Spleen (tissue), 11 donors: Measurements from ENCODE around the gene GLIS1. TPM values are rescaled to one million over a fixed set of nuclear protein-coding genes. Genes with fewer than 3 reads are reported as not detected.

ENCODE experiments used
- DNase-seq: peaks from one replicate; pipeline ENCODE4 v3.0.0-alpha.2; 2020
- H3K27ac ChIP-seq, 8 donors: fragments of 200-600 bp; sonication (generic) in 7 of 8; 1 replicate in 4 of 8; 2 replicates in 4 of 8; pipeline versions ENCODE4 v1.5.0 to v1.8.0; 2016 to 2021; ENCODE audit warnings: inconsistent platforms in 4 of 8, mild to moderate bottlenecking in 4 of 8, moderate library complexity in 1 of 8
- H3K27me3 ChIP-seq, 7 donors: fragments of 200-600 bp; sonication (generic) in 6 of 7; replicated peaks in 1 of 7; 1 replicate in 4 of 7; 2 replicates in 3 of 7; pipeline versions ENCODE4 v1.5.0 to v1.8.0; 2016 to 2021; ENCODE audit warnings: inconsistent platforms in 3 of 7, mild to moderate bottlenecking in 1 of 7
- H3K36me3 ChIP-seq, 6 donors: fragments of 200-600 bp; sonication (generic) in 5 of 6; 1 replicate in 4 of 6; 2 replicates in 2 of 6; pipeline versions ENCODE4 v1.5.0 to v1.8.0; 2016 to 2021; ENCODE audit warnings: inconsistent platforms in 2 of 6
- H3K4me1 ChIP-seq, 6 donors: fragments of 200-600 bp; sonication (generic) in 5 of 6; 1 replicate in 3 of 6; 2 replicates in 3 of 6; pipeline versions ENCODE4 v1.5.0 to v1.8.0; 2016 to 2021; ENCODE audit warnings: inconsistent platforms in 3 of 6
- H3K4me3 ChIP-seq, 8 donors: fragments of 200-600 bp; sonication (generic) in 7 of 8; 1 replicate in 4 of 8; 2 replicates in 4 of 8; pipeline versions ENCODE4 v1.5.0 to v1.8.0; 2016 to 2021; ENCODE audit warnings: inconsistent platforms in 4 of 8, mild to moderate bottlenecking in 4 of 8, moderate library complexity in 2 of 8
- H3K9me3 ChIP-seq, 8 donors: fragments of 200-600 bp; sonication (generic) in 7 of 8; 1 replicate in 4 of 8; 2 replicates in 4 of 8; pipeline versions ENCODE4 v1.5.0 to v1.8.0; 2016 to 2021; ENCODE audit warnings: inconsistent platforms in 4 of 8
- CTCF ChIP-seq, 11 experiments: fragments of 200-600 bp in 7 of 11; fragments of 450-650 bp in 4 of 11; sonication (generic) in 4 of 11; IDR thresholded peaks in 8 of 11; conservative IDR thresholded peaks in 3 of 11; 1 replicate in 7 of 11; 2 replicates in 4 of 11; pipeline versions ENCODE4 v1.4.0 to v1.8.0; 2016 to 2021; ENCODE audit warnings: antibody characterized with exemption in 11 of 11, inconsistent platforms in 4 of 11, mild to moderate bottlenecking in 1 of 11
- POLR2A ChIP-seq, 3 donors: fragments of 450-650 bp; IDR thresholded peaks; one replicate each; pipeline ENCODE4 v1.5.1; 2017; ENCODE audit warnings: antibody characterized with exemption in 3 of 3, mild to moderate bottlenecking in 1 of 3
- POLR2AphosphoS5 ChIP-seq, 3 donors: sonication (generic); formaldehyde crosslinking; IDR thresholded peaks; one replicate each; pipeline ENCODE4 v1.5.1; 2017; ENCODE audit warnings: antibody characterized with exemption in 3 of 3
- WGBS, 5 donors: extraction: QIAGEN DNeasy Blood & Tissue Kit in 3 of 5; methylation state at CpG; one replicate each; pipeline versions ENCODE4 v1.1.5 to v1.1.7; 2013 to 2018; 5-methylcytosine and 5-hydroxymethylcytosine counted together
- intact Hi-C: fragments of 100-400 bp; cut with DNase I; formaldehyde crosslinking; loops from one replicate; pipeline ENCODE4 v1.15.0; 2023; ENCODE audit warnings: low total_unique reads
- polyA plus RNA-seq, 3 donors: library from polyadenylated mRNA; stranded (reverse); fragments of 200-250 nt; gene quantifications; one replicate each; pipeline ENCODE4 v1.2.1, GENCODE V29; 2013
- total RNA-seq, 7 donors: library from RNA; depleted of rRNA in 3 of 7; stranded (reverse); fragments of >200 nt in 3 of 7; fragmentation: NEBNext Ultra II Directional in 4 of 7; extraction: Animal tissue kit (Norgen Biotek cat#: 25700) in 4 of 7; gene quantifications; one replicate each; pipeline versions ENCODE4 v1.1.0 to v1.2.1, GENCODE V29; 2016 to 2021
- donor health status: healthy with polysubstance abuse.
- donor health status: DM: no; HTN: no; CAD: no; lungs with moderate emphysema.
- donor health status: DM: no; HTN: no; CAD: no.
- donor health status: Bipolar disorder and iron deficiency.
- donor health status: healthy.
- donor health status: DM: no; HTN: no; CAD: no.
- donor health status: DM: yes; HTN: yes; CAD: no.

The GLIS1 gene
- total and polyA plus RNA-seq, 10 donors, result 0.04 to 0.39 (median 0.26) TPM; not detected in 5

GRCh38 chr1:53471000-53471399 lies 268.0 kb downstream of the GLIS1 start:
- Histone ChIP-seq H3K9me3 (no peaks in the 10 kb centered on the region), H3K4me3 (no peak overlapping the region), H3K36me3 (no peaks in the 10 kb centered on the region), H3K27me3 (no peaks in the 10 kb centered on the region), H3K27ac (no peak overlapping the region), H3K4me1 (peaks cover 0 to 9% (median 0%) of the 10 kb centered on the region in 6 donors)
- intact Hi-C loops, result no loop called here
- TF ChIP-seq POLR2AphosphoS5 (IDR thresholded peaks at IDR 0.05) (no peak), POLR2A (IDR thresholded peaks at IDR 0.05) (no peak), CTCF (IDR thresholded peaks at IDR 0.05 in 8 of 11, conservative IDR thresholded peaks at IDR 0.05 in 3 of 11) (no peak)
- WGBS, 5 donors, result 83 to 95% (median 93%) methylated on average over 9 of the region's 9 CpGs
- no peak for DNase-seq

GRCh38 chr1:53470584-53470983 lies 268.4 kb downstream of the GLIS1 start:
- H3K27me3 ChIP-seq, result no peaks in the 10 kb centered on the region
- 76 to 80% (median 79%) methylated on average over 18 to 19 of the region's 19 CpGs for WGBS, 5 donors

GRCh38 chr1:53470155-53470554 lies 268.8 kb downstream of the GLIS1 start:
- Histone ChIP-seq H3K4me1 (peaks cover 0 to 9% (median 0%) of the 10 kb centered on the region in 6 donors), H3K27me3 (no peaks in the 10 kb centered on the region), H3K4me3 (no peak overlapping the region), H3K27ac (no peak overlapping the region), H3K9me3 (no peaks in the 10 kb centered on the region), H3K36me3 (no peaks in the 10 kb centered on the region)
- 36 to 62% (median 44%) methylated on average over 9 to 28 of the region's 28 CpGs for WGBS, 5 donors
- intact Hi-C loops, result no loop called here
- TF ChIP-seq POLR2A (IDR thresholded peaks at IDR 0.05), result no peak
- peak in 10 of 11 experiments; percentile 10 to 68 (median 48) for TF ChIP-seq CTCF (IDR thresholded peaks at IDR 0.05 in 8 of 11, conservative IDR thresholded peaks at IDR 0.05 in 3 of 11)
- TF ChIP-seq POLR2AphosphoS5 (IDR thresholded peaks at IDR 0.05), result peak; percentile 38 to 75 (median 51)
- DNase-seq, result peak; percentile 75

More at GRCh38 chr1:53470584-53470983, 268.4 kb downstream of the GLIS1 start:
- no peak for TF ChIP-seq CTCF (IDR thresholded peaks at IDR 0.05 in 8 of 11, conservative IDR thresholded peaks at IDR 0.05 in 3 of 11)
- TF ChIP-seq POLR2A (IDR thresholded peaks at IDR 0.05), result no peak
- TF ChIP-seq POLR2AphosphoS5 (IDR thresholded peaks at IDR 0.05), result no peak
- Histone ChIP-seq H3K27ac (no peak overlapping the region), H3K9me3 (no peaks in the 10 kb centered on the region), H3K36me3 (no peaks in the 10 kb centered on the region), H3K4me3 (no peak overlapping the region), H3K4me1 (peaks cover 0 to 9% (median 0%) of the 10 kb centered on the region in 6 donors)
- DNase-seq, result no peak
- intact Hi-C loops, result no loop called here

GRCh38 chr1:53469373-53469772 lies 269.6 kb downstream of the GLIS1 start:
- 86 to 96% (median 87%) methylated on average over 5 of the region's 5 CpGs for WGBS, 5 donors
- TF ChIP-seq POLR2A (IDR thresholded peaks at IDR 0.05), result no peak
- peaks cover 0 to 9% (median 0%) of the 10 kb centered on the region in 6 donors for H3K4me1 ChIP-seq
- no peaks in the 10 kb centered on the region for H3K9me3 ChIP-seq
- no peaks in the 10 kb centered on the region for H3K27me3 ChIP-seq
- peak; percentile 68 for DNase-seq
- intact Hi-C loops, result no loop called here
- no peak overlapping the region for H3K4me3 ChIP-seq
- no peak overlapping the region for H3K27ac ChIP-seq
- no peaks in the 10 kb centered on the region for H3K36me3 ChIP-seq

GRCh38 chr1:53468374-53468773 lies 270.6 kb downstream of the GLIS1 start:
- H3K4me1 ChIP-seq, result peaks cover 0 to 9% (median 0%) of the 10 kb centered on the region in 6 donors
- DNase-seq, result no peak

More at GRCh38 chr1:53468374-53468773, 270.6 kb downstream of the GLIS1 start:
- no peak for TF ChIP-seq POLR2AphosphoS5 (IDR thresholded peaks at IDR 0.05)
- no peak for TF ChIP-seq POLR2A (IDR thresholded peaks at IDR 0.05)
- TF ChIP-seq CTCF (IDR thresholded peaks at IDR 0.05 in 8 of 11, conservative IDR thresholded peaks at IDR 0.05 in 3 of 11), result no peak
- Histone ChIP-seq H3K27me3 (no peaks in the 10 kb centered on the region), H3K9me3 (no peaks in the 10 kb centered on the region), H3K36me3 (no peaks in the 10 kb centered on the region), H3K27ac (no peak overlapping the region), H3K4me3 (no peak overlapping the region)
- intact Hi-C loops, result no loop called here
- WGBS, 5 donors, result 87 to 100% (median 95%) methylated on average over 2 of the region's 2 CpGs
